ENCODE results near the gene RAB41.
"Not testable (repeated sequence)": the region's sequence is repeated elsewhere in the genome, so short reads cannot be mapped to it uniquely, and the experiment has no call there.

RAB41 gene

DNA sequence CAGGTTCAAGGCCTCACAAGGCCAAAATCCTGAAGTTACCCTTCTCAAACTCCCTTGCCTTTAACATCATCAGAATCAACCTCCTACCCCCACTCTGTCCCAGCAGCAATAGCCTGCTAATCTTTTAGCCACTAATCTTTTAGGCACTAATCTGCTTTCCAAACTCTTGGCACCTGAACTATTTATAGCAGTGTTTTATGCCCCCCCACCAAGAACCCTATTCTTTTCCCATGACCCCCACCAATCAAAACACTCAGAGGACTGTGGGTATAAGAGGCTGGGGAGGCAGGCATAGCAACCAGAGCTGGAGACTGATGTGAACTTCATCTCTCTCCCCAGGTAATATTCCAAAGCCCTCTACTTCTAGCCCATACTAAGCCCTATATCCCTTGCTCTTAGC lies 13.9 kb upstream of the RAB41 start, which contains the start of gene ARR3:
TSS of gene ARR3 (plus strand) at position 301 of the 400 bp plus-strand sequence. CDS start 1,052 bp downstream, outside the sequence.
- Histone ChIP-seq H3K9ac (ENCODE audit: low read length) (no peak within 1 kb of the TSS), H3K4me1 (ENCODE audit: low read length) (no peaks in the 10 kb centered on the region), H4K20me1 (ENCODE audit: insufficient read depth, low read length) (no peaks in the 10 kb centered on the region), H3K9me2 (replicated peaks; ENCODE audit: insufficient read depth, low read length) (no peaks in the 10 kb centered on the region), H3K9me3 (replicated peaks; ENCODE audit: insufficient read depth, low read length) (no peaks in the 10 kb centered on the region), H3K79me2 (ENCODE audit: low read length) (no peaks in the 10 kb centered on the region), H3K36me3 (replicated peaks; ENCODE audit: insufficient read depth, low read length) (no peaks in the 10 kb centered on the region), H3K27ac (ENCODE audit: low read length) (no peak within 1 kb of the TSS), H3F3A (ENCODE audit: insufficient read depth, low read length) (no peaks in the 10 kb centered on the region), H3K4me2 (ENCODE audit: low read depth, low read length) (no peak within 1 kb of the TSS), H3K4me3 (ENCODE audit: low read length) (no peak within 1 kb of the TSS), H3K27me3 (replicated peaks; ENCODE audit: insufficient read depth, low read length) (no peaks in the 10 kb centered on the region), H2AFZ (ENCODE audit: low read length) (no peak within 1 kb of the TSS)
- TF ChIP-seq EZH2phosphoT487 (IDR thresholded peaks at IDR 0.05; ENCODE audit: low read length): no peak
- TF ChIP-seq, protein P1, sequence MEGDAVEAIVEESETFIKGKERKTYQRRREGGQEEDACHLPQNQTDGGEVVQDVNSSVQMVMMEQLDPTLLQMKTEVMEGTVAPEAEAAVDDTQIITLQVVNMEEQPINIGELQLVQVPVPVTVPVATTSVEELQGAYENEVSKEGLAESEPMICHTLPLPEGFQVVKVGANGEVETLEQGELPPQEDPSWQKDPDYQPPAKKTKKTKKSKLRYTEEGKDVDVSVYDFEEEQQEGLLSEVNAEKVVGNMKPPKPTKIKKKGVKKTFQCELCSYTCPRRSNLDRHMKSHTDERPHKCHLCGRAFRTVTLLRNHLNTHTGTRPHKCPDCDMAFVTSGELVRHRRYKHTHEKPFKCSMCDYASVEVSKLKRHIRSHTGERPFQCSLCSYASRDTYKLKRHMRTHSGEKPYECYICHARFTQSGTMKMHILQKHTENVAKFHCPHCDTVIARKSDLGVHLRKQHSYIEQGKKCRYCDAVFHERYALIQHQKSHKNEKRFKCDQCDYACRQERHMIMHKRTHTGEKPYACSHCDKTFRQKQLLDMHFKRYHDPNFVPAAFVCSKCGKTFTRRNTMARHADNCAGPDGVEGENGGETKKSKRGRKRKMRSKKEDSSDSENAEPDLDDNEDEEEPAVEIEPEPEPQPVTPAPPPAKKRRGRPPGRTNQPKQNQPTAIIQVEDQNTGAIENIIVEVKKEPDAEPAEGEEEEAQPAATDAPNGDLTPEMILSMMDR (IDR thresholded peaks at IDR 0.05; ENCODE audit: low read length): no peak
- no peak for TF ChIP-seq EZH2 (optimal IDR thresholded peaks at IDR 0.05; ENCODE audit: low read depth, low read length)
- no peak for DNase-seq

DNA sequence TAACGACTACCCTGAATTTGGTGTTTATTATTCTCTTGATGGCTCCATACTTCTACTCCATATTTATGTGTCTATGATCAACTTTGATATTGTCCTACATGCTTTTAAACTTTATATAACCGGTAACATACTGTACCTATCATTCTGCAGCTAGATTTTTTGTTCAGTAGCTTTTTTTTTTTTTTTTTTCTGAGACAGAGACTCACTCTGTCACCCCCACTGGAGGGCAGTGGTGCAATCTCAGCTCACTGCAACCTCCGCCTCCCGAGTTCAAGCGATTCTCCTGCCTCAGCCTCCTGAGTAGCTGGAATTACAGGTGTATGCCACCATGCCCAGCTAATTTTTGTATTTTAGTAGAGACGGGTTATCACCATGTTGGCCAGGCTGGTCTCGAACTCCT lies 7.9 kb upstream of the RAB41 start:
- not testable (repeated sequence) for H2AFZ ChIP-seq (ENCODE audit: low read length); H3K36me3 ChIP-seq (replicated peaks; ENCODE audit: insufficient read depth, low read length); H3F3A ChIP-seq (ENCODE audit: insufficient read depth, low read length); H3K9me3 ChIP-seq (replicated peaks; ENCODE audit: insufficient read depth, low read length); DNase-seq; H3K4me3 ChIP-seq (ENCODE audit: low read length); H4K20me1 ChIP-seq (ENCODE audit: insufficient read depth, low read length); H3K4me2 ChIP-seq (ENCODE audit: low read depth, low read length); H3K4me1 ChIP-seq (ENCODE audit: low read length); H3K27ac ChIP-seq (ENCODE audit: low read length); H3K9me2 ChIP-seq (replicated peaks; ENCODE audit: insufficient read depth, low read length); H3K27me3 ChIP-seq (replicated peaks; ENCODE audit: insufficient read depth, low read length); H3K79me2 ChIP-seq (ENCODE audit: low read length); H3K9ac ChIP-seq (ENCODE audit: low read length)

DNA sequence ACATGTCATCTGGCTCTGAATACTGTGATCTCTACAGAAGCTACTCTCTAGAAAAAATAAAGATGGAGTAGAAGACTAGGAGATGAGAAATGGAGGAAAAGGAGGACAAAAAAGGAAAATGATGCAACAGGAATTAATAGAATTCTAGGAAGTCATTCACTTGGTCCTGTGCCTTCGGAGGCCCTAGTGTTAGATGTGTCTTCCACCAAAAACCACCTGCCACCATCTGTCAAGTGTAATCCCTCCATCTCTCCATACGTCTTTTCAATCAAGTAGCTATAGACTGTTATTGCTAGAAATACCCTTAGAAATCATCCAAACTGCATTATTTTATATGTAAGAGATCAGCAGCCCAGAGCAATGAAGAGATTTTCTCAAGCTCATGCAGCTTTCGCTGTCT lies 2.9 kb upstream of the RAB41 start:
- Histone ChIP-seq H3K36me3 (replicated peaks; ENCODE audit: insufficient read depth, low read length) (no peaks in the 10 kb centered on the region), H3K27ac (ENCODE audit: low read length) (no peak overlapping the region), H3K9ac (ENCODE audit: low read length) (no peak overlapping the region), H3K4me2 (ENCODE audit: low read depth, low read length) (no peak overlapping the region), H3F3A (ENCODE audit: insufficient read depth, low read length) (no peaks in the 10 kb centered on the region), H4K20me1 (ENCODE audit: insufficient read depth, low read length) (no peaks in the 10 kb centered on the region), H3K9me3 (replicated peaks; ENCODE audit: insufficient read depth, low read length) (no peaks in the 10 kb centered on the region), H2AFZ (ENCODE audit: low read length) (no peak overlapping the region), H3K4me3 (ENCODE audit: low read length) (no peak overlapping the region), H3K79me2 (ENCODE audit: low read length) (no peaks in the 10 kb centered on the region), H3K9me2 (replicated peaks; ENCODE audit: insufficient read depth, low read length) (no peaks in the 10 kb centered on the region), H3K4me1 (ENCODE audit: low read length) (no peaks in the 10 kb centered on the region), H3K27me3 (replicated peaks; ENCODE audit: insufficient read depth, low read length) (no peaks in the 10 kb centered on the region)
- TF ChIP-seq, protein P1 (IDR thresholded peaks at IDR 0.05; ENCODE audit: low read length): no peak
- TF ChIP-seq EZH2phosphoT487 (IDR thresholded peaks at IDR 0.05; ENCODE audit: low read length) (no peak), EZH2 (optimal IDR thresholded peaks at IDR 0.05; ENCODE audit: low read depth, low read length) (no peak)
- DNase-seq: no peak

DNA sequence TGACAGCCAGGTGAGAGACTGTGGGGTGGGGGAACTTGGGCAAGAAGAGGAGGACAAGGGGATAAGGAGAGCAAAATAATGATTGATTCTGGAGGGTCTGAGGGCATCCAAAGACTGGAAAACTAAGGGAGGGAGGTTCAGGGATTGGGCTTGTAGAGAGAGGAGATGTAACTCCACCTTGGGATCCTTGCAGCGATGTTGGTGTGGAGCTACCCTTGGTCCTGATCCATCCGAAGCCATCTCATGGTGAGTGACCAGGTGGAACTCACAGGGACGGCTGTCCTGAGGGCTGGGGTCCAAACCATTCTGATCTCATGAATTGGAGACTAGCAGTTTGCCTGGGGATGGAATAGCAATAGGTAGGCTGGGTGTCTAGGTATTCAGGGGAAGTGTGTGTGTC lies 1.4 kb upstream of the RAB41 start:
- H2AFZ ChIP-seq (ENCODE audit: low read length): no peak overlapping the region
- no peak overlapping the region for H3K4me2 ChIP-seq (ENCODE audit: low read depth, low read length)
- H3K9ac ChIP-seq (ENCODE audit: low read length): no peak overlapping the region
- no peaks in the 10 kb centered on the region for H3F3A ChIP-seq (ENCODE audit: insufficient read depth, low read length)
- TF ChIP-seq EZH2 (optimal IDR thresholded peaks at IDR 0.05; ENCODE audit: low read depth, low read length) (no peak), EZH2phosphoT487 (IDR thresholded peaks at IDR 0.05; ENCODE audit: low read length) (no peak)
- TF ChIP-seq, protein P1 (IDR thresholded peaks at IDR 0.05; ENCODE audit: low read length): no peak
- H3K27ac ChIP-seq (ENCODE audit: low read length): no peak overlapping the region
- no peaks in the 10 kb centered on the region for H3K27me3 ChIP-seq (replicated peaks; ENCODE audit: insufficient read depth, low read length)
- H3K4me3 ChIP-seq (ENCODE audit: low read length): no peak overlapping the region
- H3K79me2 ChIP-seq (ENCODE audit: low read length): no peaks in the 10 kb centered on the region
- DNase-seq: no peak
- no peaks in the 10 kb centered on the region for H4K20me1 ChIP-seq (ENCODE audit: insufficient read depth, low read length)
- H3K4me1 ChIP-seq (ENCODE audit: low read length): no peaks in the 10 kb centered on the region
- no peaks in the 10 kb centered on the region for H3K9me3 ChIP-seq (replicated peaks; ENCODE audit: insufficient read depth, low read length)
- no peaks in the 10 kb centered on the region for H3K9me2 ChIP-seq (replicated peaks; ENCODE audit: insufficient read depth, low read length)
- H3K36me3 ChIP-seq (replicated peaks; ENCODE audit: insufficient read depth, low read length): no peaks in the 10 kb centered on the region

Data from MM.1S (cell line).